Psoas muscle (tissue), 8 donors: Measurements from ENCODE around the gene NUMB. TPM values are rescaled to one million over a fixed set of nuclear protein-coding genes. Genes with fewer than 3 reads are reported as not detected.
"Not testable (repeated sequence)": the region's sequence is repeated elsewhere in the genome, so short reads cannot be mapped to it uniquely, and the experiment has no call there.

Experiments
- ATAC-seq, 4 donors: fragments of 200-7000 bp; cut with Tn5 transposase; one replicate each; pipeline ENCODE4 v1.9.1; 2020; ENCODE audit warnings: moderate library complexity in 3 of 4, mild to moderate bottlenecking in 2 of 4
- DNase-seq, 2 donors: peaks; one replicate each; pipeline ENCODE4 v3.0.0-alpha.2; 2020
- H3K27ac ChIP-seq: fragments of 200-600 bp; one replicate; pipeline ENCODE4 v1.8.0; 2022
- H3K27me3 ChIP-seq, 3 donors: fragments of 200-600 bp in 1 of 3; one replicate each; pipeline versions ENCODE4 v1.6.1 to v1.8.0; 2013 to 2022; ENCODE audit warnings: low read length in 2 of 3, mild to moderate bottlenecking in 2 of 3, moderate library complexity in 1 of 3; ENCODE audit not compliant: insufficient read depth in 3 of 3
- H3K36me3 ChIP-seq, 2 donors: fragments of 200-600 bp in 1 of 2; one replicate each; pipeline versions ENCODE4 v1.6.1 to v1.8.0; 2013 to 2022; ENCODE audit warnings: low read depth in 1 of 2, mild to moderate bottlenecking in 1 of 2, moderate library complexity in 1 of 2; ENCODE audit not compliant: insufficient read depth in 1 of 2
- H3K4me1 ChIP-seq: fragments of 200-600 bp; one replicate; pipeline ENCODE4 v1.8.0; 2022
- H3K4me3 ChIP-seq: fragments of 200-600 bp; one replicate; pipeline ENCODE4 v1.8.0; 2022; ENCODE audit warnings: mild to moderate bottlenecking
- H3K9me3 ChIP-seq: fragments of 200-600 bp; one replicate; pipeline ENCODE4 v1.8.0; 2022
- CTCF ChIP-seq: fragments of 200-600 bp; IDR thresholded peaks from one replicate; pipeline ENCODE4 v1.8.0; 2022; ENCODE audit warnings: antibody characterized with exemption
- WGBS, 3 donors: extraction: QIAGEN DNeasy Blood & Tissue Kit; methylation state at CpG; one replicate each; pipeline versions ENCODE4 v1.1.6 to v1.1.7; 2013; 5-methylcytosine and 5-hydroxymethylcytosine counted together
- intact Hi-C, 2 donors: fragments of 100-400 bp; cut with DNase I; formaldehyde crosslinking; loops; one replicate each; pipeline versions ENCODE4 v1.11.0 to v1.14.2; 2022
- polyA plus RNA-seq, 3 donors: library from polyadenylated mRNA; stranded (reverse); fragments of 200-250 nt; gene quantifications; one replicate each; pipeline ENCODE4 v1.2.3, GENCODE V29; 2013
- total RNA-seq, 4 donors: library from RNA; stranded (reverse); fragmentation: NEBNext Ultra II Directional in 2 of 4; extraction: Animal tissue kit (Norgen Biotek cat#: 25700) in 2 of 4; gene quantifications; one replicate each; pipeline versions ENCODE4 v1.2.1 to v1.2.4, GENCODE V29; 2021 to 2023
- donor health status: healthy with polysubstance abuse.
- donor health status: DM: no; HTN: no; CAD: no; lungs with moderate emphysema.
- donor health status: Bipolar disorder and iron deficiency.
- donor health status: healthy.
- donor health status: DM: yes; HTN: yes; CAD: no.
- donor health status: DM: no; HTN: no; CAD: no.
- donor health status: DM: no; HTN: no; CAD: no.
- donor health status: DM: yes; HTN: yes; CAD: no.

The NUMB gene
- total and polyA plus RNA-seq, 7 donors = 12.5 to 26.4 (median 24.6) TPM

GRCh38 chr14:73397810-73398209 lies 60.5 kb downstream of the NUMB start:
- H3K27ac ChIP-seq = no peak overlapping the region
- H3K4me3 ChIP-seq = no peak overlapping the region
- peaks cover 0 to 3% of the 10 kb centered on the region in 2 donors for H3K36me3 ChIP-seq
- intact Hi-C loops = no loop called here
- peaks cover 7% of the 10 kb centered on the region for H3K4me1 ChIP-seq
- DNase-seq = no peak
- no peak for ATAC-seq
- H3K9me3 ChIP-seq = no peaks in the 10 kb centered on the region
- WGBS, 3 donors = 29 to 47% (median 33%) methylated on average over 3 of the region's 3 CpGs
- no peaks in the 10 kb centered on the region for H3K27me3 ChIP-seq
- no peak for TF ChIP-seq CTCF

GRCh38 chr14:73394317-73394716 lies 64.0 kb downstream of the NUMB start:
- Histone ChIP-seq H3K27ac (no peak overlapping the region), H3K27me3 (no peaks in the 10 kb centered on the region), H3K9me3 (no peaks in the 10 kb centered on the region), H3K36me3 (no peaks in the 10 kb centered on the region), H3K4me1 (peaks cover 7% of the 10 kb centered on the region), H3K4me3 (no peak overlapping the region)
- TF ChIP-seq CTCF = no peak
- no peak for DNase-seq
- intact Hi-C loops = no loop called here
- ATAC-seq = no peak
- 92 to 97% (median 92%) methylated on average over 1 of the region's 1 CpG for WGBS, 3 donors

GRCh38 chr14:73393375-73393774 lies 65.0 kb downstream of the NUMB start:
- no peaks in the 10 kb centered on the region for H3K36me3 ChIP-seq
- no peak overlapping the region for H3K27ac ChIP-seq
- TF ChIP-seq CTCF = no peak
- H3K9me3 ChIP-seq = no peaks in the 10 kb centered on the region
- H3K27me3 ChIP-seq = no peaks in the 10 kb centered on the region
- ATAC-seq = no peak
- H3K4me3 ChIP-seq = no peak overlapping the region
- no peak for DNase-seq
- H3K4me1 ChIP-seq = peaks cover 7% of the 10 kb centered on the region
- intact Hi-C loops = no loop called here

GRCh38 chr14:73392329-73393257 lies 65.8 kb downstream of the NUMB start:
- no peak for ATAC-seq
- no peaks in the 10 kb centered on the region for H3K36me3 ChIP-seq
- DNase-seq = no peak
- no peaks in the 10 kb centered on the region for H3K27me3 ChIP-seq
- peaks cover 3% of the 10 kb centered on the region for H3K4me1 ChIP-seq
- no peak overlapping the region for H3K4me3 ChIP-seq
- WGBS, 3 donors = 88 to 98% (median 90%) methylated on average over 4 of the region's 4 CpGs
- no peak for TF ChIP-seq CTCF
- no peaks in the 10 kb centered on the region for H3K9me3 ChIP-seq
- intact Hi-C loops = no loop called here
- H3K27ac ChIP-seq = no peak overlapping the region

GRCh38 chr14:73387860-73388259 lies 70.5 kb downstream of the NUMB start:
- H3K27ac ChIP-seq, H3K36me3 ChIP-seq, H3K4me1 ChIP-seq, H3K4me3 ChIP-seq, ATAC-seq, intact Hi-C loops, H3K27me3 ChIP-seq, DNase-seq: not testable (repeated sequence)
- WGBS, 3 donors = 100% methylated on average over 1 to 2 of the region's 3 CpGs
- H3K9me3 ChIP-seq = peaks cover 12% of the 10 kb centered on the region
